OCI-LY1 (cell line): ENCODE results near the gene WDR75.

Experiments used
- H2AFZ ChIP-seq: fragments of 200-600 bp; sonication (generic), shearing (Covaris generic); 2 replicates; pipeline ENCODE4 v1.6.0; 2014; ENCODE audit warnings: antibody characterized with exemption, mild to moderate bottlenecking, low read length
- H3F3A ChIP-seq: fragments of 200-600 bp; sonication (generic), shearing (Covaris generic); 2 replicates; pipeline ENCODE4 v1.6.0; 2014; ENCODE audit warnings: mild to moderate bottlenecking, antibody characterized with exemption, low read length, moderate library complexity; ENCODE audit not compliant: insufficient read depth
- H3K27ac ChIP-seq: fragments of 200-600 bp; sonication (generic); 2 replicates; pipeline ENCODE4 v1.5.1; 2014; ENCODE audit warnings: low read length, mixed run types, mild to moderate bottlenecking, low read depth; ENCODE audit not compliant: poor library complexity, severe bottlenecking
- H3K27me3 ChIP-seq: fragments of 200-600 bp; sonication (generic); 2 replicates; pipeline ENCODE4 v1.6.0; 2014; ENCODE audit warnings: antibody characterized with exemption, mild to moderate bottlenecking, low read length, moderate library complexity; ENCODE audit not compliant: insufficient read depth
- H3K36me3 ChIP-seq: fragments of 200-600 bp; sonication (generic); 2 replicates; pipeline ENCODE4 v1.6.1; 2014; ENCODE audit warnings: mild to moderate bottlenecking, antibody characterized with exemption, low read length, moderate library complexity, mixed read lengths; ENCODE audit not compliant: insufficient read depth
- H3K4me1 ChIP-seq: fragments of 200-600 bp; sonication (generic); 2 replicates; pipeline ENCODE4 v1.5.1; 2014; ENCODE audit warnings: mild to moderate bottlenecking, low read length, moderate library complexity; ENCODE audit not compliant: insufficient read depth, severe bottlenecking
- H3K4me2 ChIP-seq: fragments of 200-600 bp; sonication (generic), shearing (Covaris generic); 2 replicates; pipeline ENCODE4 v1.6.1; 2014; ENCODE audit warnings: low read length
- H3K4me3 ChIP-seq: fragments of 200-600 bp; sonication (generic); 2 replicates; pipeline ENCODE4 v1.5.1; 2014; ENCODE audit warnings: low read length, low read depth, mild to moderate bottlenecking, mixed read lengths; ENCODE audit not compliant: poor library complexity, severe bottlenecking
- H3K79me2 ChIP-seq: fragments of 200-600 bp; shearing (Covaris generic); 2 replicates; pipeline ENCODE4 v1.6.1; 2016; ENCODE audit warnings: mixed run types, low read length, mixed read lengths; ENCODE audit not compliant: insufficient read depth
- H3K9ac ChIP-seq: fragments of 200-600 bp; sonication (generic), shearing (Covaris generic); 2 replicates; pipeline ENCODE4 v1.6.1; 2014; ENCODE audit warnings: mild to moderate bottlenecking, low read length, mixed read lengths
- H3K9me2 ChIP-seq: fragments of 200-600 bp; sonication (generic), shearing (Covaris generic); 2 replicates; pipeline ENCODE4 v1.6.1; 2014; ENCODE audit warnings: low read depth, mild to moderate bottlenecking, low read length, mixed read lengths
- H3K9me3 ChIP-seq: fragments of 200-600 bp; shearing (Covaris generic); 2 replicates; pipeline ENCODE4 v1.6.1; 2014; ENCODE audit warnings: low read length, mixed read lengths
- H4K20me1 ChIP-seq: fragments of 200-600 bp; sonication (generic), shearing (Covaris generic); 2 replicates; pipeline ENCODE4 v1.6.0; 2016; ENCODE audit warnings: mild to moderate bottlenecking, low read length; ENCODE audit not compliant: insufficient read depth
- EZH2 ChIP-seq: fragments of 200-600 bp; sonication (generic), shearing (Covaris generic); IDR thresholded peaks from 2 replicates; pipeline ENCODE4 v1.8.0; 2017; ENCODE audit warnings: borderline replicate concordance, mixed run types, mild to moderate bottlenecking, antibody characterized with exemption, low read length, moderate library complexity, mixed read lengths
- TF ChIP-seq, protein P1 (sequence below): fragments of 200-600 bp; sonication (generic), shearing (Covaris generic); IDR thresholded peaks from 2 replicates; pipeline ENCODE4 v1.5.1; 2017; ENCODE audit warnings: mild to moderate bottlenecking, antibody characterized with exemption, low read length, moderate library complexity, mixed read lengths

The WDR75 gene

DNA sequence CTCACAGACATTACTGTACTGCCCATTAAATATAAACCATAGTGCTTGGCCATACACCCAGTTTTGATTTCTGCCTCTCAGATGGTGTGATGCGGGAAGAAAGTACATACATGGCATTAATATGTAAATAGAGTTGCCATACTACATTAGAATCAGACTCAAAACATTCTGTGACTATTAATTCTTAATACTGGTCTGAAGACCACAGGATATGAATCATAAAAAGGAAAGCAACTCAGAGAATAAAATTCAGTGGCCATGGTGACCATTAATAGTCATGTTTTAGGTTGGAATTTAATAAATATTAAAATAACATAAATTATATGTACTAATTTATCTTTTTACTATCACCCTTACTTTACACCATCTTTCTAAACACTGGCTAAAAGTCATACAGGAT, 33.0 kb upstream of the WDR75 start:
- no peaks in the 10 kb centered on the region for H3K27me3 ChIP-seq
- no peaks in the 10 kb centered on the region for H3K36me3 ChIP-seq
- H3K27ac ChIP-seq, result no peak overlapping the region
- TF ChIP-seq, protein P1, sequence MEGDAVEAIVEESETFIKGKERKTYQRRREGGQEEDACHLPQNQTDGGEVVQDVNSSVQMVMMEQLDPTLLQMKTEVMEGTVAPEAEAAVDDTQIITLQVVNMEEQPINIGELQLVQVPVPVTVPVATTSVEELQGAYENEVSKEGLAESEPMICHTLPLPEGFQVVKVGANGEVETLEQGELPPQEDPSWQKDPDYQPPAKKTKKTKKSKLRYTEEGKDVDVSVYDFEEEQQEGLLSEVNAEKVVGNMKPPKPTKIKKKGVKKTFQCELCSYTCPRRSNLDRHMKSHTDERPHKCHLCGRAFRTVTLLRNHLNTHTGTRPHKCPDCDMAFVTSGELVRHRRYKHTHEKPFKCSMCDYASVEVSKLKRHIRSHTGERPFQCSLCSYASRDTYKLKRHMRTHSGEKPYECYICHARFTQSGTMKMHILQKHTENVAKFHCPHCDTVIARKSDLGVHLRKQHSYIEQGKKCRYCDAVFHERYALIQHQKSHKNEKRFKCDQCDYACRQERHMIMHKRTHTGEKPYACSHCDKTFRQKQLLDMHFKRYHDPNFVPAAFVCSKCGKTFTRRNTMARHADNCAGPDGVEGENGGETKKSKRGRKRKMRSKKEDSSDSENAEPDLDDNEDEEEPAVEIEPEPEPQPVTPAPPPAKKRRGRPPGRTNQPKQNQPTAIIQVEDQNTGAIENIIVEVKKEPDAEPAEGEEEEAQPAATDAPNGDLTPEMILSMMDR, result no peak
- TF ChIP-seq EZH2, result no peak
- H2AFZ ChIP-seq, result no peak overlapping the region
- H3K9me3 ChIP-seq, result no peaks in the 10 kb centered on the region
- H3K9me2 ChIP-seq, result no peaks in the 10 kb centered on the region
- H3K4me3 ChIP-seq, result no peak overlapping the region
- no peaks in the 10 kb centered on the region for H3K4me1 ChIP-seq
- no peak overlapping the region for H3K4me2 ChIP-seq
- no peaks in the 10 kb centered on the region for H3F3A ChIP-seq
- H3K79me2 ChIP-seq, result no peaks in the 10 kb centered on the region
- no peaks in the 10 kb centered on the region for H4K20me1 ChIP-seq
- no peak overlapping the region for H3K9ac ChIP-seq

DNA sequence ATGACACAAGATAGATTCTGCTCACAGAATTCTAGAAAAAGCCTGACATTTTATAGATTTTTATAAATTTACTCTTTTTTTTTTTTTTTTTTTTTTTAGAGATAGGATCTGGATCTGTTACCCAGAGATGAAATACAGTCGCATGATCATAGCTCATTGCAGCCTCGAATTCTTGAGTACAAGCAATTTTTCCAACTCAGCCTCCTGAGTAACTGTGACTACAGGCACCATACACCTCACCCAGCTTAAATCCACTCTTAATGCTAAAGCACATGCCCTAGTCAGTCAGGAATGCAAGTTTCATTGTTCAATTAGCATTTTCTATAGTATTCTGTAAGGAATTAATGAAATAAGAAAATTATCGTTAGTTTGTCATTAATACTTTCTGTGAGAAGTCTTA, 32.1 kb upstream of the WDR75 start:
- Histone ChIP-seq H3F3A (no peaks in the 10 kb centered on the region), H3K27ac (no peak overlapping the region), H3K9ac (no peak overlapping the region)

DNA sequence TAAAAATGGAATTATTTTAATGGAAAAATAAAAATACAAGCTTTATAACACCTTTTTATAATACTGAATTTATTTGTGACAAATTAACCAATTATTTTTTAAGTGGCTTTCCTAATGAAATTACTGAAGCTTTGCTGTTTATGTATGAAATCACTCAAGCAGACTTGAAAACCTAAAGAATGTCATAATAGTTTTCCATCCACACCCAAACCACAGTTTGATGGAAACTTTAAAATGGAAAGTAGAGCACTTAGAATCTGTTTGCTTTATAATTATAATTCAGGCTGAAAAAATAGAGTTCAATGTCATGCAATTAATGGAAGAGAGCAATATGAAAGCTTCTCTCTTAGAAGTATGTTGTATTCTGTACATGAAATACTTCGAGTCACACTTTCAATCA, 31.6 kb upstream of the WDR75 start:
- Histone ChIP-seq H3K4me3 (no peak overlapping the region), H3K27ac (no peak overlapping the region), H3K27me3 (no peaks in the 10 kb centered on the region), H3K9me2 (no peaks in the 10 kb centered on the region), H3K9ac (no peak overlapping the region), H2AFZ (no peak overlapping the region), H3K36me3 (no peaks in the 10 kb centered on the region), H3K4me1 (no peaks in the 10 kb centered on the region), H3K4me2 (no peak overlapping the region), H4K20me1 (no peaks in the 10 kb centered on the region), H3K9me3 (no peaks in the 10 kb centered on the region), H3K79me2 (no peaks in the 10 kb centered on the region), H3F3A (no peaks in the 10 kb centered on the region)
- no peak for TF ChIP-seq EZH2
- TF ChIP-seq, protein P1, result no peak

More for the DNA sequence above, 32.1 kb upstream of the WDR75 start:
- Histone ChIP-seq H4K20me1 (no peaks in the 10 kb centered on the region), H2AFZ (no peak overlapping the region), H3K9me3 (no peaks in the 10 kb centered on the region), H3K9me2 (no peaks in the 10 kb centered on the region), H3K27me3 (no peaks in the 10 kb centered on the region), H3K4me3 (no peak overlapping the region), H3K4me2 (no peak overlapping the region), H3K36me3 (no peaks in the 10 kb centered on the region), H3K4me1 (no peaks in the 10 kb centered on the region), H3K79me2 (no peaks in the 10 kb centered on the region)
- TF ChIP-seq, protein P1, result no peak
- no peak for TF ChIP-seq EZH2
